Activated CD8-positive, alpha-beta T cell treated with anti-CD3 and anti-CD28 coated beads, Interleukin-2, amount 10 ng/mL, durations not matched to agents 7 days and 5 days (primary cell): ENCODE measurements around the gene DOCK3. TPM values are rescaled to one million over a fixed set of nuclear protein-coding genes. Genes with fewer than 3 reads are reported as not detected.
"Not testable (repeated sequence)": the region's sequence is repeated elsewhere in the genome, so short reads cannot be mapped to it uniquely, and the experiment has no call there.

ENCODE experiments used
- ATAC-seq: fragments of 150-1000 bp; cut with Tn5 transposase; one replicate; pipeline ENCODE4 v1.10.0; 2021; ENCODE audit warnings: moderate library complexity
- CTCF ChIA-PET: fragments of 350-600 bp; sonication (Branson Sonifier 250); formaldehyde crosslinking; loops from one replicate; lab custom pipeline; 2021; ENCODE audit warnings: antibody characterized with exemption; lab: Charles Lee
- POLR2A ChIA-PET: fragments of 350-600 bp; sonication (Branson Sonifier 250); formaldehyde crosslinking; loops from one replicate; lab custom pipeline; 2021; ENCODE audit warnings: antibody characterized with exemption; lab: Charles Lee
- DNase-seq: peaks from one replicate; pipeline ENCODE4 v3.0.0-alpha.2; 2020
- H3K27ac Mint-ChIP-seq: one replicate; pipeline ENCODE4 v1.8.0; 2021; ENCODE audit warnings: mild to moderate bottlenecking, mixed read lengths
- H3K27me3 Mint-ChIP-seq: one replicate; pipeline ENCODE4 v1.8.0; 2021; ENCODE audit warnings: low read depth, mixed read lengths
- H3K36me3 Mint-ChIP-seq: one replicate; pipeline ENCODE4 v1.8.0; 2021; ENCODE audit warnings: low read depth, mixed read lengths
- H3K4me1 Mint-ChIP-seq: one replicate; pipeline ENCODE4 v1.8.0; 2021; ENCODE audit warnings: low read depth, mixed read lengths
- H3K4me3 Mint-ChIP-seq: one replicate; pipeline ENCODE4 v1.8.0; 2021; ENCODE audit warnings: mild to moderate bottlenecking, mixed read lengths
- H3K9me3 Mint-ChIP-seq: one replicate; pipeline ENCODE4 v1.8.0; 2022; ENCODE audit warnings: mixed read lengths; ENCODE audit not compliant: insufficient read depth
- total RNA-seq, 2 experiments: library from RNA; stranded (reverse); gene quantifications; one replicate each; pipeline ENCODE4 v1.2.3, GENCODE V29; 2021

DOCK3 gene
- total RNA-seq, 2 experiments from 2014 or later, result 3.2 to 3.4 TPM

DNA sequence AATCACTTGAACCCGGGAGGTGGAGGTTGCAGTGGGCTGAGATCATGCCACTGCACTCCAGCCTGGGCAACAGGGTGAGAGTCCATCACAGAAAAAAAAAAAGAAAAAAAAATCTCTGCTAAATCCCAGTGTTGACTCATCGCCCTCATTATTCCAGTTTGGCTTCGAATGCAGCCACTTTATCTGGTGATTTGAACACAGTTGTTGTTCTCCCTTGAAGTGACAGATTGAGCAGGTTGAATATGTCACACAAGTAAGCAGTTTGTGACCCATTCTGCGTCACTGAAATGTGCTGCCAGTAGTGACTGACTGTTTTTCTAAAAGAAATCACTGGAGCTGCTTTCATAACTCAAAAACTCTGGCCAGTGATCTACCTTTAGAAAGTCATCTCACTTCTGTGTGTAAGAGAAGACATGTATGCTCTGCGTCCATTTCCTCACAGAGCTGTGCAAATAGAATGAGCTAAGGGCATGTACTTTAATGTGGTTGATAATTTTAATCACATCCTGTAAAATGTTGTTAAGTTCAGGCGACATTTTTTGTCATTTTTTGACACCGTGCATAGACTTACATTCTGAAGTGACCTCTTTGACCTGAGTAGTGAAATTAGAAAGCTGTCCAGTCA, 12.5 kb downstream of the DOCK3 start:
- H3K27ac Mint-ChIP-seq, result no peak overlapping the region
- H3K36me3 Mint-ChIP-seq, result no peaks in the 10 kb centered on the region
- no peak for DNase-seq
- no peak for ATAC-seq
- no peaks in the 10 kb centered on the region for H3K9me3 Mint-ChIP-seq
- no peaks in the 10 kb centered on the region for H3K4me1 Mint-ChIP-seq
- ChIA-PET CTCF (no interaction called here), POLR2A (no interaction called here)
- no peak overlapping the region for H3K4me3 Mint-ChIP-seq
- H3K27me3 Mint-ChIP-seq, result peaks cover 2% of the 10 kb centered on the region

DNA sequence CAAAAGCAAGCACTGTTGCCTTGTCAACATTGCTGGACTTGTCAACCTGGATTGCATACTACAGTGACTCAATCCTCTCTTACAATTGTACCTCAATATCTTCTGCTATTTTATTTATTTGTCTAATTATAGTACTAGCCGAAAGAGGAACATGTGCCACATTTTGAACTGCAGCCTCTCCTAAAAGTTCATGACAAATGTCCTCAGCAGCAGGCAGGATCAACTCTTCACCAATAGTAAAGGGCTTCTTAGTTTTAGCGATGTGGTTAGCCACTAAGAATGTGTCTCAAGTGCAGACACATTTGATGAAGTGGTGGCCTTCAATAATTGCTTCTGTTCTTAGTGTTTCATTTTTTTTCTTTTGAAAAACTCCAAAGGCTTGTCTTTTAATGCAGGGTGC, 13.2 kb downstream of the DOCK3 start:
- DNase-seq, result no peak
- Mint-ChIP-seq H3K27ac (no peak overlapping the region), H3K4me3 (no peak overlapping the region), H3K9me3 (no peaks in the 10 kb centered on the region), H3K4me1 (no peaks in the 10 kb centered on the region), H3K36me3 (no peaks in the 10 kb centered on the region), H3K27me3 (peaks cover 2% of the 10 kb centered on the region)
- ATAC-seq, result no peak
- CTCF ChIA-PET, result no interaction called here
- POLR2A ChIA-PET, result no interaction called here

DNA sequence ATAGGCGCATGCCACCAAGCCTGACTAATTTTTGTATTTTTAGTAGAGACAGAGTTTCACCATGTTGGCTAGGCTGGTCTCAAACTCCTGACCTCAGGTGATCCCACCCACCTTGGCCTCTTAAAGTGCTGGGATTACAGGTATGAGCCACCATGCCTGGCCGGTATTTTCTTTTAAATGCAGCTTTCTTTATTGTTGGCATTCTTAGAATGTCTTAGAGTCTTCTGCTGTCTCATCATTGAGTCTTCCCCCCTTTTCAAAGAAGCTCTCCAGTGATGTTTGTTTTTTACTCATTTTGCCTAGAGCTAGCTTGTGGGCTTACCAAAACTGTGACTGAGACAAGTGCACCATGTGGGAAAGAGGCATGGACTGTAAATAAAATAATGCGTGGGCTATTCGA, 13.9 kb downstream of the DOCK3 start:
- ATAC-seq, H3K36me3 Mint-ChIP-seq, POLR2A ChIA-PET, H3K9me3 Mint-ChIP-seq, DNase-seq, H3K27ac Mint-ChIP-seq, H3K4me3 Mint-ChIP-seq, CTCF ChIA-PET, H3K27me3 Mint-ChIP-seq, H3K4me1 Mint-ChIP-seq: not testable (repeated sequence)

DNA sequence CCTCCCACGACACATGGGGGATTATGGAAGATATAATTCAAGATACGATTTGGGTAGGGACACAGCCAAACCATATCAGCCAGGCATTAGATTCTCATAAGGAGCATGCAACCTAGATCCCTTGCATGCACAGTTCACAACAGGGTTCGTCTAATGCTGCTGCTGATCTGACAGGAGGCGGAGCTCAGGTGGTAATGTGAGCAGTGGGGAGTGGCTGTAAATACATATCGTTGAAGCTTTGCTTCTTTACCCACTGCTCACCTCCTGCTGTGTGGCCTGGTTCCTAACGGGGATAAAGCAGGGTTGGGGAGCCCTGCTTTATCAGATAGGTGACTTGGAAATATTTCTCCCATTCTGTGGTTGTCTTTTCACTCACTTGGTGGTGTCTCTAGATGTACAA, 14.8 kb downstream of the DOCK3 start:
- CTCF ChIA-PET, result no interaction called here
- no peak for ATAC-seq
- POLR2A ChIA-PET, result interaction anchor here (0.7 kb wide), 1 partner anchor 297 kb away, joined by 3 read pairs; no protein-coding TSS in a partner anchor
- no peaks in the 10 kb centered on the region for H3K9me3 Mint-ChIP-seq
- no peak overlapping the region for H3K4me3 Mint-ChIP-seq
- H3K27me3 Mint-ChIP-seq, result no peaks in the 10 kb centered on the region
- DNase-seq, result no peak
- H3K36me3 Mint-ChIP-seq, result no peaks in the 10 kb centered on the region
- no peaks in the 10 kb centered on the region for H3K4me1 Mint-ChIP-seq
- no peak overlapping the region for H3K27ac Mint-ChIP-seq

DNA sequence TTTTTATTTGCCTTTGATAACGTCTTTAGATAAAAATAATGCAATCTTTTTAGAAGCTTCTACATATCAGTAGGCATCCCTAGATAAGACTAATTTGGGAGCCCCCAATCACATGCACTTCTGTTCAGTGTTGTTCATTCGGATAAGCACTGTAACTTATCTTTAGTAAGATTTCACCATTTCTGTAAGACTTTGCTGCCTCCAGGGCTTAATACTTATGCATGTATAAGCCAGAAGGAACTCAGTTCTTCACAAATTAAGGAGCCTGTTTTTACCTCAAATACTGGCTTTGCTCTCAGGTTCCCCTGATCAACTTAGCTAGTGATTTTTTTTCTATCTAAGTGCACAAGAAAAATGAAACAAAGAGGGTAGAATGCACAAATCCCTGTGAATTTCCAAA, 20.3 kb downstream of the DOCK3 start:
- Mint-ChIP-seq H3K9me3 (peaks cover 12% of the 10 kb centered on the region), H3K27me3 (no peaks in the 10 kb centered on the region), H3K4me1 (no peaks in the 10 kb centered on the region), H3K4me3 (no peak overlapping the region), H3K27ac (no peak overlapping the region), H3K36me3 (peaks cover 2% of the 10 kb centered on the region)
- ATAC-seq, result no peak
- POLR2A ChIA-PET, result no interaction called here
- CTCF ChIA-PET, result interaction anchor here (1.2 kb wide), 1 partner anchor 20 kb away, joined by 3 read pairs; the partner anchor contains the start of gene DOCK3
- no peak for DNase-seq

DNA sequence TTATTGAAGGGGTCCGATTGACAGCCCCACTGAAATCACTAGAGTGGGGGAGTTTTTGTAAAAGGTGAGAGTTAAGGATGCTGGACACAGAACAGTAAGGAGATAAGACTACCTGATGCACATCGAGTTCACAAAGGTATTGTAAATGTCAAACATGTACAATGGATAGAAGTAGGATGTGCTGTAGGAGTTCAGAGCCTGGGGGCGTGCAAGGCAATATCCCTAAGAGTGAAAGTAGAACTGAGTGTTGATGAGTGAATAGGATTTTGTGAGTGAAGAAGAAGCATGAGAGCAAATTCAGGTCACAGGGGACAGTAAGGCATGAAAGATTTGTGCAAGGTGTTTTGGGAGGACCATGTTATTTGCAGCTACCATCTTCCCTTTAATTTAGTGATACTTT, 21.5 kb downstream of the DOCK3 start:
- peaks cover 2% of the 10 kb centered on the region for H3K36me3 Mint-ChIP-seq
- no peak for ATAC-seq
- POLR2A ChIA-PET, result no interaction called here
- H3K9me3 Mint-ChIP-seq, result peaks cover 12% of the 10 kb centered on the region
- peaks cover 5% of the 10 kb centered on the region for H3K27me3 Mint-ChIP-seq
- H3K4me1 Mint-ChIP-seq, result no peaks in the 10 kb centered on the region
- CTCF ChIA-PET, result no interaction called here
- DNase-seq, result no peak
- H3K27ac Mint-ChIP-seq, result no peak overlapping the region
- H3K4me3 Mint-ChIP-seq, result no peak overlapping the region

DNA sequence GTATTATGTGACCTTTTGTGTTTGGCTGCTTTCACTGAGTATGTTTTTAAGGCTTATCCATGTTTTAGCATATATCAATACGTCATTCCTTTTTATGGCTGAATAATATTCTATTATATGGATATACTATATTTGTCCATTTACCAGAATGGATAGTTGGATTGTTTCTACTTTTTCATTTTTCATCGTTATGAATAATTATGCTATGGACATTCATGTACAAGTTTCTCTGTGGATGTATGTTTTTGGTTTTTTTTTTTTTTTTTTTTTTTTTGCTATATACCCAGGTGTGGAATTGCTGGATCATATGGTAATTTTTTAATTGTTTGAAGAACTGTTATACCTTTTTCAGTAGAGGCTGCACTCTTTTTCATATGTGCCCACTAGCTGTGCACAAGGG, 23.5 kb downstream of the DOCK3 start:
- no peaks in the 10 kb centered on the region for H3K4me1 Mint-ChIP-seq
- no peak overlapping the region for H3K4me3 Mint-ChIP-seq
- DNase-seq (no peak), ATAC-seq (no peak)
- POLR2A ChIA-PET, result no interaction called here
- peaks cover 12% of the 10 kb centered on the region for H3K9me3 Mint-ChIP-seq
- H3K27ac Mint-ChIP-seq, result no peak overlapping the region
- peaks cover 10% of the 10 kb centered on the region for H3K27me3 Mint-ChIP-seq
- H3K36me3 Mint-ChIP-seq, result peaks cover 2% of the 10 kb centered on the region
- CTCF ChIA-PET, result no interaction called here

DNA sequence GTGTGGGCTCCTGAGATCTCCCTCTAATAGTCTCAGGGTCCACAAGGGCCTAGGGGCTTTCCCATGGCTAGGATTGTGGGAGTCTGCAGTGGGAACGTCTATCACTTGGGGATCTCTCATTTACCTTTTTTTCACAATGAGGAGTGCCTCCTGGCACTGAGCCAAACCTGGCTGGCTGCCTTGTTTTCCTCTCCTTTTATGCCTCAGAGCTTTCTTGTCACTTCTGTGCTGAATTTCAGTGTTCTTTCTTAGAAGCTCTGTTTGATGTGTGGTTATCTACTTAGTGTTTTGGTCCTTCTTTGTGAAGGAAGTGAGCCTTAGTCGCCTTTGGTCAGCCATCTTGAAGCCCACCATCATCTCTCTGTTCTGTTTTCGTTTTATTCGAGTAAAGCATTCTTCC, 33.9 kb downstream of the DOCK3 start:
- ATAC-seq, result no peak
- Mint-ChIP-seq H3K4me3 (no peak overlapping the region), H3K4me1 (peaks cover 15% of the 10 kb centered on the region), H3K36me3 (peaks cover 2% of the 10 kb centered on the region), H3K9me3 (peaks cover 13% of the 10 kb centered on the region), H3K27me3 (no peaks in the 10 kb centered on the region), H3K27ac (peak overlapping the region; percentile 69)
- ChIA-PET CTCF (no interaction called here), POLR2A (no interaction called here)
- peak; percentile 36 for DNase-seq

DNA sequence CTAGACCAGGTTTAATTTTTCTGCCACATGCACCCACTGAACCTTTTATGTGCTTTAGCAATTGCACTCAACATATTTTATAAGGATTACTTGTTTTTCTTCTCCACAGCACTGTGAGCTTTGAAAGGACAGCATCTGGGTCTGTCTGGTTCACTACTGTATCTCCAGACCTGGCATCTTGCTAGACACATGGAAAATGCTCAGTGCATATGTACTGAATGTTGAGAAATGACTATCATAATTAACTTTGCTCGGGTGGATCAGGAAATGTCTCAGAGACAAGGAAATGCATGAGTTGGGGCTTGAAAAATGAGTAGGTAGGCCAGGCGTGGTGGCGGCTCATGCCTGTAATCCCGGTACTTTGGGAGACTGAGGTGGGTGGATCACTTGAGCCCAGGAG, 40.2 kb downstream of the DOCK3 start:
- no peak overlapping the region for H3K27ac Mint-ChIP-seq
- no peaks in the 10 kb centered on the region for H3K9me3 Mint-ChIP-seq
- POLR2A ChIA-PET, result no interaction called here
- no peak for ATAC-seq
- DNase-seq, result no peak
- CTCF ChIA-PET, result no interaction called here
- no peaks in the 10 kb centered on the region for H3K27me3 Mint-ChIP-seq
- H3K36me3 Mint-ChIP-seq, result no peaks in the 10 kb centered on the region
- no peaks in the 10 kb centered on the region for H3K4me1 Mint-ChIP-seq
- no peak overlapping the region for H3K4me3 Mint-ChIP-seq

DNA sequence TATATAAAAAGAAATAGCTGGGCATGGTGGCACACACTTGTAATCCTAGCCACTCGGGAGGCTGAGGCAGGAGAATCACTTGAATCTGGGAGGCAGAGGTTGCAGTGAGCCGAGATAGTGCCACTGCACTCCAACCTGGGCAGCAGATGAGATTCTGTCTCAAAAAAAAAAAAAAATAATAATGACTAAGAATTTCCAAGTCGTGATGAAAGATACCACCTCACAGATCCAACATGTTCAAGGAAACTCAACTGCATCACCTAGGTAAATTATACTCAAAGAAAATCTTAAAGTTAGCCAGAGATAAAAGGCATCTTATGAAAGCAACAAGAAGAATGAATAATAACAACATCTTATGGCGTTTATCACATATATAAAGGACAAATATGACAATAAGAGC, 50.1 kb downstream of the DOCK3 start:
- Mint-ChIP-seq H3K9me3 (peaks cover 5% of the 10 kb centered on the region), H3K4me3 (no peak overlapping the region), H3K27me3 (peaks cover 4% of the 10 kb centered on the region), H3K27ac (no peak overlapping the region), H3K4me1 (no peaks in the 10 kb centered on the region), H3K36me3 (no peaks in the 10 kb centered on the region)
- ChIA-PET CTCF (no interaction called here), POLR2A (no interaction called here)
- no peak for DNase-seq
- ATAC-seq, result no peak

DNA sequence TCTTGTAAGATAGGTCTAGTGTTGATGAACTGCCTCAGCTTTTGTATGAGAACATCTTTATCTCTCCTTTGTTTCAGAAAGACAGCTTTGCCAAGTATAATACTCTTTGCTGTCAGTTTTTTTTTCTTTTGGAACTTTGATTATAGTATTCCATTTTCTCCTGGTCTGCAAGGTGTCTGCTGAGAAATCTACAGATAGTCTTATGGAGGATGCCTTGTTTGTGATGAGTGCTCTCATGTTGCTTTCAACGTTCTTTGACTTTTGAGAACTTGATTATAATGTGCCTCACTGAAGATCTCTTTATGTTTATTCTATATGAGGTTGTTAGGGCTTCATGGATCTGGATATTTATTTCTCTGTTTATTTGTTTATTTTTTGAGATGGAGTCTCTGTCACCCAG, 60.3 kb downstream of the DOCK3 start:
- CTCF ChIA-PET, result no interaction called here
- no peak overlapping the region for H3K4me3 Mint-ChIP-seq
- POLR2A ChIA-PET, result no interaction called here
- DNase-seq (no peak), ATAC-seq (no peak)
- peaks cover 4% of the 10 kb centered on the region for H3K9me3 Mint-ChIP-seq
- no peaks in the 10 kb centered on the region for H3K27me3 Mint-ChIP-seq
- H3K4me1 Mint-ChIP-seq, result no peaks in the 10 kb centered on the region
- no peaks in the 10 kb centered on the region for H3K36me3 Mint-ChIP-seq
- H3K27ac Mint-ChIP-seq, result no peak overlapping the region

DNA sequence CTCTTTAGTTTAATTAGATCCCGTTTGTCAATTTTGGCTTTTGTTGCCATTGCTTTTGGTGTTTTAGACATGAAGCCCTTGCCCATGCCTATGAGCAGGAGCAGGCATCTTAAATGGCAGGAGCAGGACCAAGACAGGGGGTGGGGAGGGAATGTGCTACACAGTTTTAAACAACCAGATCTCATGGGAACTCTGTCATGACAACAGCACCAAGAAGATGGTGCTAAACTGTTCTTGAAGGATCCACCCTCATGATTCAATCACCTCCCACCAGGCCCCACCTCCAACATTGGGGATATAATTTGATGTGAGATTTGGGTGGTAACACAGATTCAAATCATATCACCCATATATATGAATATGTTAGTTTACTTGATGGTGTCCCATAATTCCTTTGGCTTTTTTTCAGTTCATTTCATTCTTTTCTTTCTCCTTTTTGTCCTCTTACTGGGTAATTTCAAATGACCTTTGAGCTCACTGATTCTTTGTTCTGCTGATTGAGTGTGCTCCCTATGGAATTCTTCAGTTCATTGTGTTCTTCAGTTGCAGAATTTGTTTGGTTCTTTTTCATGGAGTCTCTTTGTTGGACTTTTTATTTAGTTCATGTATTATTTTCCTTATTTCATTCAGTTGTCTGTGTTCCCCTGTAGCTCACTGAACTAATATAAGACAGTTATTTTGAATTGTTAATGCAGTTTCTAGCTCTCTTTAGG, 62.6 kb downstream of the DOCK3 start:
- POLR2A ChIA-PET, result no interaction called here
- Mint-ChIP-seq H3K27ac (no peak overlapping the region), H3K9me3 (peaks cover 4% of the 10 kb centered on the region), H3K27me3 (no peaks in the 10 kb centered on the region), H3K36me3 (no peaks in the 10 kb centered on the region), H3K4me1 (no peaks in the 10 kb centered on the region), H3K4me3 (no peak overlapping the region)
- ATAC-seq (no peak), DNase-seq (no peak)
- CTCF ChIA-PET, result no interaction called here
